Gastrocnemius medialis (tissue), 4 donors: ENCODE results near the gene PARD3B. TPM values are rescaled to one million over a fixed set of nuclear protein-coding genes. Genes with fewer than 3 reads are reported as not detected.

ENCODE experiments used
- ATAC-seq, 2 donors: fragments of 150-250 bp; one replicate each; pipeline ENCODE4 v1.9.1; 2016
- DNase-seq, 2 donors: peaks; one replicate each; pipeline ENCODE4 v3.0.0-alpha.2; 2019
- H3K27ac ChIP-seq, 4 donors: fragments of 200-600 bp; sonication (generic); 1 replicate in 1 of 4; 2 replicates in 3 of 4; pipeline ENCODE4 v1.5.1; 2016 to 2018; ENCODE audit warnings: mild to moderate bottlenecking in 2 of 4, moderate library complexity in 1 of 4
- H3K27me3 ChIP-seq, 3 donors: fragments of 200-600 bp; sonication (generic) in 2 of 3; 1 replicate in 1 of 3; 2 replicates in 2 of 3; pipeline versions ENCODE4 v1.5.1 to v1.6.0; 2016 to 2019; ENCODE audit warnings: mild to moderate bottlenecking in 1 of 3, moderate library complexity in 1 of 3
- H3K36me3 ChIP-seq, 2 donors: fragments of 200-600 bp; sonication (generic) in 1 of 2; one replicate each; pipeline ENCODE4 v1.5.1; 2017 to 2018
- H3K4me1 ChIP-seq, 2 donors: fragments of 200-600 bp; sonication (generic) in 1 of 2; one replicate each; pipeline ENCODE4 v1.5.1; 2016 to 2017; ENCODE audit warnings: mild to moderate bottlenecking in 2 of 2
- H3K4me3 ChIP-seq, 4 donors: fragments of 200-600 bp; sonication (generic) in 3 of 4; 1 replicate in 1 of 4; 2 replicates in 3 of 4; pipeline ENCODE4 v1.5.1; 2016 to 2019; ENCODE audit warnings: mild to moderate bottlenecking in 2 of 4
- H3K9me3 ChIP-seq, 3 donors: fragments of 200-600 bp; sonication (generic) in 2 of 3; 1 replicate in 1 of 3; 2 replicates in 2 of 3; pipeline ENCODE4 v1.5.1; 2016 to 2019
- CTCF ChIP-seq, 5 experiments: fragments of 450-650 bp in 3 of 5; fragments of 200-600 bp in 2 of 5; sonication (generic) in 2 of 5; IDR thresholded peaks in 4 of 5; conservative IDR thresholded peaks in 1 of 5; 1 replicate in 4 of 5; 2 replicates in 1 of 5; pipeline ENCODE4 v1.5.1; 2016 to 2019; ENCODE audit warnings: antibody characterized with exemption in 5 of 5, mild to moderate bottlenecking in 3 of 5, moderate library complexity in 3 of 5
- POLR2A ChIP-seq, 2 donors: fragments of 450-650 bp; IDR thresholded peaks; one replicate each; pipeline ENCODE4 v1.6.1; 2017; ENCODE audit warnings: antibody characterized with exemption in 2 of 2, mild to moderate bottlenecking in 2 of 2, moderate library complexity in 2 of 2
- in situ Hi-C, 4 donors: fragments of 200-750 bp; cut with MboI; loops; one replicate each; pipeline versions ENCODE4 v1.15.0 to v1.8.0; 2017; ENCODE audit warnings: low sequenced_read_pairs in 4 of 4
- intact Hi-C: fragments of 100-400 bp; cut with DNase I; formaldehyde crosslinking; loops from one replicate; pipeline ENCODE4 v1.15.1; 2023; ENCODE audit warnings: low total_unique reads
- total RNA-seq, 4 donors: library from RNA; depleted of rRNA; stranded (reverse); fragments of >200 nt; gene quantifications; one replicate each; pipeline versions ENCODE4 v1.1.0 to v1.2.3, GENCODE V29; 2016

PARD3B gene
- total RNA-seq, 4 donors from 2014 or later, result 2.2 to 15.5 (median 4.6) TPM

- DNase-seq, result no peak
Observed at GRCh38 chr2:205139822-205140463, 594.7 kb downstream of the PARD3B start.

GRCh38 chr2:205141381-205141780, 596.1 kb downstream of the PARD3B start:
- no peak for TF ChIP-seq POLR2A (IDR thresholded peaks at IDR 0.05)
- no peak for TF ChIP-seq CTCF (IDR thresholded peaks at IDR 0.05 in 4 of 5, conservative IDR thresholded peaks at IDR 0.05 in 1 of 5)
- H3K27me3 ChIP-seq, result no peaks in the 10 kb centered on the region
- no peak overlapping the region for H3K4me3 ChIP-seq
- no peak overlapping the region for H3K27ac ChIP-seq
- H3K9me3 ChIP-seq, result no peaks in the 10 kb centered on the region
- in situ Hi-C loops, result no loop called here
- ATAC-seq, result no peak
- no peaks in the 10 kb centered on the region for H3K4me1 ChIP-seq
- no peak for DNase-seq
- intact Hi-C loops, result no loop called here
- H3K36me3 ChIP-seq, result no peaks in the 10 kb centered on the region

More at GRCh38 chr2:205139822-205140463, 594.7 kb downstream of the PARD3B start:
- Histone ChIP-seq H3K27me3 (no peaks in the 10 kb centered on the region), H3K4me1 (no peaks in the 10 kb centered on the region), H3K4me3 (no peak overlapping the region), H3K9me3 (no peaks in the 10 kb centered on the region), H3K27ac (no peak overlapping the region), H3K36me3 (no peaks in the 10 kb centered on the region)
- intact Hi-C loops, result no loop called here
- TF ChIP-seq POLR2A (IDR thresholded peaks at IDR 0.05) (no peak), CTCF (IDR thresholded peaks at IDR 0.05 in 4 of 5, conservative IDR thresholded peaks at IDR 0.05 in 1 of 5) (no peak)
- in situ Hi-C loops, result no loop called here
- ATAC-seq, result no peak

- DNase-seq (no peak), ATAC-seq (no peak)
- Histone ChIP-seq H3K27ac (no peak overlapping the region), H3K36me3 (no peaks in the 10 kb centered on the region), H3K4me1 (no peaks in the 10 kb centered on the region), H3K4me3 (no peak overlapping the region), H3K9me3 (no peaks in the 10 kb centered on the region), H3K27me3 (no peaks in the 10 kb centered on the region)
- intact Hi-C loops, result no loop called here
- no peak for TF ChIP-seq POLR2A (IDR thresholded peaks at IDR 0.05)
- no peak for TF ChIP-seq CTCF (IDR thresholded peaks at IDR 0.05 in 4 of 5, conservative IDR thresholded peaks at IDR 0.05 in 1 of 5)
- in situ Hi-C loops, result no loop called here
Observed at GRCh38 chr2:205145888-205146287, 600.6 kb downstream of the PARD3B start.

- DNase-seq (no peak), ATAC-seq (no peak)
- H3K27me3 ChIP-seq, result no peaks in the 10 kb centered on the region
- H3K36me3 ChIP-seq, result no peaks in the 10 kb centered on the region
- H3K4me1 ChIP-seq, result no peaks in the 10 kb centered on the region
- no peaks in the 10 kb centered on the region for H3K9me3 ChIP-seq
- in situ Hi-C loops, result no loop called here
- TF ChIP-seq POLR2A (IDR thresholded peaks at IDR 0.05) (no peak), CTCF (IDR thresholded peaks at IDR 0.05 in 4 of 5, conservative IDR thresholded peaks at IDR 0.05 in 1 of 5) (no peak)
- H3K4me3 ChIP-seq, result no peak overlapping the region
- intact Hi-C loops, result no loop called here
- H3K27ac ChIP-seq, result no peak overlapping the region
Observed at GRCh38 chr2:205148755-205149154, 603.5 kb downstream of the PARD3B start.

- H3K4me3 ChIP-seq, result no peak overlapping the region
- ATAC-seq (no peak), DNase-seq (no peak)
- intact Hi-C loops, result no loop called here
- H3K36me3 ChIP-seq, result no peaks in the 10 kb centered on the region
- in situ Hi-C loops, result no loop called here
- H3K4me1 ChIP-seq, result no peaks in the 10 kb centered on the region
- H3K9me3 ChIP-seq, result no peaks in the 10 kb centered on the region
- no peak for TF ChIP-seq CTCF (IDR thresholded peaks at IDR 0.05 in 4 of 5, conservative IDR thresholded peaks at IDR 0.05 in 1 of 5)
- TF ChIP-seq POLR2A (IDR thresholded peaks at IDR 0.05), result no peak
- no peaks in the 10 kb centered on the region for H3K27me3 ChIP-seq
- no peak overlapping the region for H3K27ac ChIP-seq
Observed at GRCh38 chr2:205156457-205156856, 611.2 kb downstream of the PARD3B start.
